ENCODE measurements around the gene CSMD2.
"Not testable (repeated sequence)": the region's sequence is repeated elsewhere in the genome, so short reads cannot be mapped to it uniquely, and the experiment has no call there.

The CSMD2 gene

GRCh38 chr1:33519240-33519884, 645.7 kb downstream of the CSMD2 start:
- Mint-ChIP-seq H3K36me3 (ENCODE audit: low read depth) (no peaks in the 10 kb centered on the region), H3K27me3 (peaks cover 61% of the 10 kb centered on the region), H3K4me1 (ENCODE audit: low read depth) (no peaks in the 10 kb centered on the region), H3K9me3 (no peaks in the 10 kb centered on the region), H3K27ac (no peak overlapping the region), H3K4me3 (no peak overlapping the region)
- DNase-seq: no peak

DNA sequence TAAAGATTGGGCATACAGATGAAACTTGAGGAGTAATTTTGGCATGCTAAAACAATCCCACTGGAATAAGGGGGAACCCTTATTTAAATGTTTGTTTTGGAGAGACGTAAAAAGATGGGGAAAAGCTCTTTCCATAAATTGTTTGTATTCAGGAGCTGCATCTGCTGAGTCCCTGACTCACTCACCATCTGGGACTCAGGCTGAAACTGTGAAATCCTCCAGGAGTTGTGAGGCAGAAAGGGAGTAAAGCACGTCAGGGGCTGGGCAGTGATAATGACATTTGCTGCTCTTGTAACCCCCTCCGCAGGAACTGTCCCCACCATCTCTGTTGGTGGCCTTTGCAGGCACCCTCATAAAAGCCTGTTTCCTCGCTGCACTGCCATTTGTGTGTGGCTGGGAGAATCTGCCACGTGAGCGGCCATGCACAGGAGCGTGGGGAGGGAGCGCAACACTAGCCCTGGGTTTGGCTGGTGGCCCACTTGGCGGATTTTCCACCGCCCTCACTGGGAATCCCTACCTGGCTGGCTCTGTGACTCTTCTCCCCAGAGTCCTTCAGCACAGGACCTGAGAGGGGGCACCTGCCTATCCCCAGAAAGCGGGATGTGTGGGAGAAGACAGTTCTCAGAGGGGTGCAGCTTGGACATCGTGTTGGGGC, 647.3 kb downstream of the CSMD2 start:
- H3K27me3 Mint-ChIP-seq: peaks cover 51% of the 10 kb centered on the region
- H3K36me3 Mint-ChIP-seq (ENCODE audit: low read depth): no peaks in the 10 kb centered on the region
- peaks cover 5% of the 10 kb centered on the region for H3K4me1 Mint-ChIP-seq (ENCODE audit: low read depth)
- H3K27ac Mint-ChIP-seq: no peak overlapping the region
- DNase-seq: no peak
- H3K4me3 Mint-ChIP-seq: no peak overlapping the region
- H3K9me3 Mint-ChIP-seq: no peaks in the 10 kb centered on the region

DNA sequence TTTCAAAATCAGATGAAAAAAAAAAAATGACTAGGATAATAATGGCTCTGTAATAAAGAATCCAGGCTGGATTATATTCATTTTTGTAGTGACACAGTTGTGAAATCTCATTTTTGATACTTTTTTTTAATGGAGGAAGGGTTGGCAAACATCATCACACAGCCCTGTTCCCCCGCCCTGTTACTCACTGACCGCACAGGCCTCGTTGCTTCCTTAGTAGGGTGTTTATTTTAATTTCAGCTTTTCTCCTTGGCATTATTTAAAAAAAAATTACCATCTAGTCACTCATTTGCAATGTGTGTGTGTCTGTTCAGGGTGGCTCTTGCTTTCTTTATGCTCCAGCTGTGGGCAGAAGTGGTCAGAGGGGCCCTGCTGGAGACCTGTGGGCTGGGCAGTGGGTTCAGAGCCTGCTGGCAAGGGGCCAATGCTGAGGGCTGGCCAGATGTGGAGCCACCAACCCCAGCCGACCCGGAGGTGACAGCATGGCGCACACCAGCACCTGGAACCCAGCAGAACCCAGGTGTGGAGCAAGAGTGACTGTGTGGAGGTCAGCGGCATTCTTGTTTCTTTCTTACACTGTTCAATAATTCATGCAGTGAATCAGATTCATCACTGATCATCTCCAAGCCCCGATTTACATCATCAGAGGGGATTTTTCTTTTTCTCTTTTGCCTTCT, 648.0 kb downstream of the CSMD2 start:
- DNase-seq: no peak
- H3K27me3 Mint-ChIP-seq: peaks cover 44% of the 10 kb centered on the region
- H3K4me3 Mint-ChIP-seq: no peak overlapping the region
- no peaks in the 10 kb centered on the region for H3K36me3 Mint-ChIP-seq (ENCODE audit: low read depth)
- H3K27ac Mint-ChIP-seq: no peak overlapping the region
- peaks cover 9% of the 10 kb centered on the region for H3K4me1 Mint-ChIP-seq (ENCODE audit: low read depth)
- H3K9me3 Mint-ChIP-seq: no peaks in the 10 kb centered on the region

DNA sequence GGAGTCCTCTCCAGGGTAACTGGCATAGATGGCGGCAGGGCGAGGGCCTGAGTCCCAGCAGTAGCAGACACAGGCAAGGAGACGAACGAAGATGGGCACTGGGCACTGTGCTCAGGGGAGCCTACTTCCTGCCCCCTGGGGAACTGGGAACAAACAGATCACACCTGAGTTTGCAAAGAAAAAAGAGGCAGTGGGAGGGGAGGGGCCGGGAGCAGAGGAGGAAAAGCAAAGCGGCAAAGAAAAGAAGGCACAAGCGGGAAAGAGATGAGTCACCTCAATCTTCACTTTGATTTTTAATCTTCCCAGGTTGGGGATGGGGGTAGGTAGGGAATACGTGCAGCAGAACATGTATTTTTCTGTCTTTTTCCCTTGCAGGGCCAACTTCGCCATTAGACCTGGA, 648.6 kb downstream of the CSMD2 start:
- no peak overlapping the region for H3K27ac Mint-ChIP-seq
- no peak for DNase-seq
- H3K4me1 Mint-ChIP-seq (ENCODE audit: low read depth): peaks cover 9% of the 10 kb centered on the region
- no peak overlapping the region for H3K4me3 Mint-ChIP-seq
- H3K27me3 Mint-ChIP-seq: peaks cover 40% of the 10 kb centered on the region
- H3K36me3 Mint-ChIP-seq (ENCODE audit: low read depth): no peaks in the 10 kb centered on the region
- H3K9me3 Mint-ChIP-seq: no peaks in the 10 kb centered on the region

- Mint-ChIP-seq H3K4me1 (ENCODE audit: low read depth) (peaks cover 9% of the 10 kb centered on the region), H3K4me3 (no peak overlapping the region), H3K27ac (no peak overlapping the region), H3K36me3 (ENCODE audit: low read depth) (no peaks in the 10 kb centered on the region), H3K9me3 (no peaks in the 10 kb centered on the region), H3K27me3 (peaks cover 41% of the 10 kb centered on the region)
- DNase-seq: no peak
Observed at GRCh38 chr1:33515607-33516006, 649.4 kb downstream of the CSMD2 start.

GRCh38 chr1:33515112-33515511, 649.9 kb downstream of the CSMD2 start:
- Mint-ChIP-seq H3K9me3 (no peaks in the 10 kb centered on the region), H3K4me3 (no peak overlapping the region), H3K27me3 (peaks cover 44% of the 10 kb centered on the region), H3K27ac (no peak overlapping the region), H3K4me1 (ENCODE audit: low read depth) (peaks cover 9% of the 10 kb centered on the region), H3K36me3 (ENCODE audit: low read depth) (no peaks in the 10 kb centered on the region)
- DNase-seq: no peak

DNA sequence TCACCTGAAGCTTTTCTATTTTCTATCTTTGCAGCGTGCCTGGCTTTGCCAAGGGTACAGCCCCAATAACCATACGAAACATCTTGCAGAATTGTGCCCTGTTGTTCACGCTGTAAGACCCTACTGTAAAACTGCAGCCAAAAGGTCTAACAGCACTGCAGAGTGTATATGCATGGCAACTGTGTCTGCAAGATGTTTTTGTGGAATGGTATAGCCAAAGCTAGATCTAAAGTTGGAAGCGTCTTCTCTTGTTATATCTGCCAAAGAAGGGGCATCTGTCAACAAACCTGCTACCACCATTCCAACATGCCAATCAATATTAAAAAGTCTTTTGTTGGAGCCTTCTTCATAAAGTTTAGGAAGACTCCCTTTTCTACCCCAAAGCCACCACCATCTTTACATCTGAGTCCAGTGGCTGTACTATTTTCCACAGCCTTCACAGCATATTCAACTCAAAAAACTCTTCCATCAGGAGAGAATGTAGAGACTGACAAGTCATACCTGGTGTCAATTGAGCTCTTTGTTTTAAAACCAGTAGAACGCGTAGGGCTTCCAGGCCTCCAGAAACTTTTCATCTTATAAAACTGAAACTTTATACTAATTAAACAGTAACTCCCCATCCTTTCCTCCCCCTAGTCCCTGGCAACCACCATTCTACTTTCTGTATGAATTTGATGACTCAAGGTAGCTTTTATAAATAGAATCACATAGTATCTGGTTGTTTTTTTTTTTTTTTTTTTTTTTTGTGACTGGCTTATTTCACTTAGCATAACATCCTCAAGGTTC, 652.6 kb downstream of the CSMD2 start:
- Mint-ChIP-seq H3K36me3 (ENCODE audit: low read depth) (no peaks in the 10 kb centered on the region), H3K27ac (peak overlapping the region; percentile 53), H3K4me1 (ENCODE audit: low read depth) (peaks cover 9% of the 10 kb centered on the region), H3K4me3 (no peak overlapping the region), H3K27me3 (peaks cover 26% of the 10 kb centered on the region), H3K9me3 (no peaks in the 10 kb centered on the region)
- DNase-seq: no peak

GRCh38 chr1:33509276-33509675, 655.8 kb downstream of the CSMD2 start:
- H3K27me3 Mint-ChIP-seq; H3K36me3 Mint-ChIP-seq (ENCODE audit: low read depth); H3K9me3 Mint-ChIP-seq; H3K4me3 Mint-ChIP-seq; H3K4me1 Mint-ChIP-seq (ENCODE audit: low read depth); H3K27ac Mint-ChIP-seq; DNase-seq: not testable (repeated sequence)

- no peak for DNase-seq
- Mint-ChIP-seq H3K9me3 (no peaks in the 10 kb centered on the region), H3K4me3 (no peak overlapping the region), H3K27me3 (peaks cover 7% of the 10 kb centered on the region), H3K4me1 (ENCODE audit: low read depth) (peaks cover 8% of the 10 kb centered on the region), H3K27ac (no peak overlapping the region), H3K36me3 (ENCODE audit: low read depth) (no peaks in the 10 kb centered on the region)
Observed at GRCh38 chr1:33508151-33508550, 656.9 kb downstream of the CSMD2 start.

DNA sequence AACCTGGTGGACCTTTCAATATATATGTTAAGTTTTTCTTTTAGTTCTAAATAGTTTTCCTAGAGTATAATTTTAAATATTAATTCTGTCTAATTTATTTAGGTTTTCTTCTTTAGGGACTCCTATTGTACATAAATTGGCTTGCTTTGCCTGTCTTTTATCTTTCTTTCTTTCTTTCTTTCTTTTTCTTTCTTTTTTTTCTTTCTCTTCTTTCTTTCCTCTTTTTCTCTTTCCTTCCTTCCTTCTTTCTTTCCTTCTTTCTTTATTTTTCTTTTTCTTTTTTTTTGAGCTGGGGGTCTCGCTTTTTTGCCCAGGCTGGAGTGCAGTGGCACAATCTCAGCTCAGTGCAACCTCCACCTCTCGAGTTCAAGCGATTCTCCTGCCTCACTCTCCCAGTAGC, 657.4 kb downstream of the CSMD2 start:
- Mint-ChIP-seq H3K9me3 (no peaks in the 10 kb centered on the region), H3K27me3 (peaks cover 7% of the 10 kb centered on the region), H3K4me1 (ENCODE audit: low read depth) (peaks cover 3% of the 10 kb centered on the region), H3K36me3 (ENCODE audit: low read depth) (no peaks in the 10 kb centered on the region), H3K27ac (no peak overlapping the region), H3K4me3 (no peak overlapping the region)
- no peak for DNase-seq

DNA sequence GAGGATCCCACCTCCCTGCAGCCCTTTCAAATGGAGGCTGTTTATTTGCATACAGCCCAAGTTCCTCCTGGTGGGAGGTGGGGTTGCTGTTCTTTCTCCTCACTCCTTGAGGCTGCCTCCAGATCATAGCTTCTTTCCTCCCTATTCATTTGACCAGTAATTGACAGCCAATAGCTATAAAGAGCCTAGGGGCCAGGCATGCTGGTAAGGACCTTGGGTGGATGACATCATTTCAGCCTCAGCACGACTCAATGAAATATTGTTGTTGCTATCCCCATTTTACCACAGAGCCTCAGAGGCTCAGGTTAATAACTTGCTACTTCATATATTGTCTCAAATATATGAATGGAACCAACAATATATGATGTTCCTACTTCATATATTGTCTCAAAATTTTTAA, 661.5 kb downstream of the CSMD2 start:
- Mint-ChIP-seq H3K4me1 (ENCODE audit: low read depth) (no peaks in the 10 kb centered on the region), H3K27me3 (no peaks in the 10 kb centered on the region), H3K4me3 (no peak overlapping the region), H3K27ac (no peak overlapping the region), H3K9me3 (peaks cover 4% of the 10 kb centered on the region), H3K36me3 (ENCODE audit: low read depth) (no peaks in the 10 kb centered on the region)
- no peak for DNase-seq

DNA sequence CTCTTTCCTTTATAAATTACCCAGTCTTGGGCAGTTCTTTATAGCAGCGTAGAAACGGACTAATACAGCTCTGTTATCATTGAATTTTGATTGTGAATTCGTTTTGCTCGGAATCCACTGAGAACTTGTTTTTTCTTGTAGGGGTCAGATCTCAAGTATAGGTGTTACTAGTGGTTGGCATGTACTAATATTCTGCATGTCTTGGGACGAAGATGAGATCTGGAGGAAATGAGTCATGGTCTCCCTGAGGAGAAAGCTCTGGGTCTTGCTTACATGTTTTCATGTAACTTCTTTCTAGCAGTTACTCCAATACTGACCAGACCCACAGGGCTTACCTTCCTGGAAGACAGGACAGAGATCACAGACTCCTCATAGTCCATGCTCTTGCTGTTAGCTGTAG, 662.3 kb downstream of the CSMD2 start:
- H3K36me3 Mint-ChIP-seq (ENCODE audit: low read depth): no peaks in the 10 kb centered on the region
- no peaks in the 10 kb centered on the region for H3K27me3 Mint-ChIP-seq
- no peaks in the 10 kb centered on the region for H3K4me1 Mint-ChIP-seq (ENCODE audit: low read depth)
- DNase-seq: no peak
- H3K9me3 Mint-ChIP-seq: peaks cover 10% of the 10 kb centered on the region
- no peak overlapping the region for H3K27ac Mint-ChIP-seq
- no peak overlapping the region for H3K4me3 Mint-ChIP-seq

DNA sequence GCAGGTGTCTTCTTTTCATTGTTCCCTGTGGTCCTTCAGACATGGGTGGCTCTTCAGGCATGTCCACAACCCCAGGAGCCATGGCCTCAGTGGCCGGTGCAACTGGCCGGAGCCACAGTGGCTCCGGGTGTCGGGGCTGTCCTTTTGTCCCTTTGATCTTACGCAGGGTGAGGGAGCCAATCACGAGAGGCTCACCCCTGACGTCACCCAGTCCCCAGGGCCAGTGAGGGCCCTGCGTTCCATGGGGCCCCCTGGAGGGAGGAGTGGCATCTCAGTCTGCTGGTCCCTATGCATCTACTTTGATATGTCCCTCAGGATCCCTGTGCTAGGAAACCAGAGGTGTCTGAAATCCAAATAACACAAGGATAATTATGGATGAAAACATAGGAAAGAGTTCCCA, 663.3 kb downstream of the CSMD2 start:
- H3K4me1 Mint-ChIP-seq (ENCODE audit: low read depth): no peaks in the 10 kb centered on the region
- no peak for DNase-seq
- no peaks in the 10 kb centered on the region for H3K36me3 Mint-ChIP-seq (ENCODE audit: low read depth)
- no peaks in the 10 kb centered on the region for H3K27me3 Mint-ChIP-seq
- H3K27ac Mint-ChIP-seq: no peak overlapping the region
- no peak overlapping the region for H3K4me3 Mint-ChIP-seq
- H3K9me3 Mint-ChIP-seq: peaks cover 19% of the 10 kb centered on the region

- no peaks in the 10 kb centered on the region for H3K4me1 Mint-ChIP-seq (ENCODE audit: low read depth)
- H3K36me3 Mint-ChIP-seq (ENCODE audit: low read depth): peaks cover 4% of the 10 kb centered on the region
- no peak overlapping the region for H3K27ac Mint-ChIP-seq
- H3K27me3 Mint-ChIP-seq: no peaks in the 10 kb centered on the region
- no peak overlapping the region for H3K4me3 Mint-ChIP-seq
- peaks cover 21% of the 10 kb centered on the region for H3K9me3 Mint-ChIP-seq
- no peak for DNase-seq
Observed at GRCh38 chr1:33501309-33501708, 663.7 kb downstream of the CSMD2 start.

DNA sequence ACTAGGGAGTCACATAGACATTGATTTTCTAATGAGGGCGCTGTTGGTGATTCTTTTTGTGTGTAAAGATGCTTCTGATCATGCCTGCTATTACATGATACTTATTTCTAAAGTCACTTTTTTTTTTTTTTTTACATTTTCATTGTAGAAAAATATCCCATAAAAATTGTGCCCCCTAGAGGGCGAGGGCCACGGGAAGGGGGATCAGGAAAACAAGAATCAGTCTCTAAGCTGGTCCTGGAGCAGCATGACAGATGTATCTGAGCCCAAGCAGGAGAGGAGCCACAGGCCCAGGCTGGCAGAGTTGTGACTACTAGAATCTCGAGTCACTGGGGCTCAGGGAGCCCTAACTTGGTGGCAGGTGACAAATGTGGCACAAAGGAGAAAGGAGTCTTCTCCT, 664.5 kb downstream of the CSMD2 start:
- peaks cover 10% of the 10 kb centered on the region for H3K36me3 Mint-ChIP-seq (ENCODE audit: low read depth)

More for the DNA sequence above, 664.5 kb downstream of the CSMD2 start:
- Mint-ChIP-seq H3K27me3 (no peaks in the 10 kb centered on the region), H3K9me3 (peaks cover 24% of the 10 kb centered on the region), H3K27ac (no peak overlapping the region), H3K4me3 (no peak overlapping the region), H3K4me1 (ENCODE audit: low read depth) (no peaks in the 10 kb centered on the region)
- DNase-seq: no peak
